CD4-positive, alpha-beta T cell treated with Interleukin-6 for 4 hours (primary cell): ENCODE measurements around the gene ARL13A.
"Not testable (repeated sequence)": the region's sequence is repeated elsewhere in the genome, so short reads cannot be mapped to it uniquely, and the experiment has no call there.

ENCODE experiments used
- DNase-seq: peaks from one replicate; pipeline ENCODE4 v3.0.0-alpha.2; 2020; ENCODE audit warnings: mixed read lengths

ARL13A gene

DNA sequence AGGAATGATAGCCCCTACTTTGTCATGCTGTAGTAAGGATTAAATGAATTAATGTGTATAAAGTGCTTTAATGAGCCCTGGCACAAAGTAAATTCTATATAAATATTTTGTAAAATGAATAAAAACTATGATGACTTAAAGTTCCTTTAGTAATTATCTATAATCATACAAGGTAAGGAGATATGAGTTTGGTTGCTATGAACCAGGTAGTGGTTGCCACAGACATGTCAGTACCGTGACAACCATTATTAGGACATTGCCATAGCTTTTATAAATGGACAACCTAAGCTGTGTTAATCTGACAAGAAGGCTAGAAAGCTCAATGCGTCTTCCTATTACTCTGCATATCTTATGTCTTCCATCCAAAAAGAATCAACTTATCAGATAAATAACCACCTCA lies at the start of gene ARL13A:
TSS of gene ARL13A (plus strand) at position 301 of the 400 bp plus-strand sequence. CDS start 3,982 bp downstream, outside the sequence.
- DNase-seq, result no peak

DNA sequence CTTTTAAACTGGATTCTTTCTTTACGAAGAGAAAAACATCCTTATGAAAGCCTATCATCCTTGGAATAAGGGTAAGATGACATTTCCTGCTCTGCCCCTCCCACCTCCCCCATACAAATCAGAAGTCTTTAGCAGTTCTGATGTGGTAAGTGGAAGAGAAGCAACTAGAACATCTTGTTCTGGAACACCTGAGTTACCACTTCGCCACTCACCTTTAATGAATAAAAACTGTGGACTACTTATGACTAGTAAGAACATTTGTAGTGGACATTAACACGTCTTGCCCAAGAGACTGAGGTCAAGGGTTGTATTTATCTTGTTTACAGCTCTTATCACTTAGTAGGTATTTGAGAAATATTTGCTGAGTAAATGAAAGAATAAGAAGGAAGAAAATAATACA lies 45.1 kb upstream of the ARL13A start:
- DNase-seq, result peak; percentile 3

DNA sequence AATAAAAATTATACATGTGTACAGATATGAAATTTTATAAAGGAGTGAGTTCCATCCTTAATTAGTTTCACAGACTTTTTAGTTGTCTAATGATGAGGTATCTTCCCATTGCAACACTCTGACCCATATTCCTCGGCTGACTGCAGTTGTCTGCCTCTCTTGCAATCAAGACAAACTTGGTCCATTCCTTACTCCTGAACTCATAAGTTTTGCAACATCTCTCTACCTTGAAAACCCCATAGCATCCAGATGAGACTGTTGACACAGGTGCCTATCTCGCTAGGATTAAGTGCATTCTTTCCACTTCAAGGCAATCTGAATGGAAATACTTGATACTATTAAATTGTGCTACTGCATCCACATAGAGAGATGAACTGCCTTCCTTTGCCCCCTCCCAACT lies 43.1 kb upstream of the ARL13A start:
- DNase-seq, result no peak

GRCh38 chrX:100928660-100929613 lies 40.6 kb upstream of the ARL13A start, which contains the start of gene XKRX:
XKRX (minus strand) TSS chrX:100928917; CDS start chrX:100928304, 613 bp downstream.
- DNase-seq, result peak; percentile 57

DNA sequence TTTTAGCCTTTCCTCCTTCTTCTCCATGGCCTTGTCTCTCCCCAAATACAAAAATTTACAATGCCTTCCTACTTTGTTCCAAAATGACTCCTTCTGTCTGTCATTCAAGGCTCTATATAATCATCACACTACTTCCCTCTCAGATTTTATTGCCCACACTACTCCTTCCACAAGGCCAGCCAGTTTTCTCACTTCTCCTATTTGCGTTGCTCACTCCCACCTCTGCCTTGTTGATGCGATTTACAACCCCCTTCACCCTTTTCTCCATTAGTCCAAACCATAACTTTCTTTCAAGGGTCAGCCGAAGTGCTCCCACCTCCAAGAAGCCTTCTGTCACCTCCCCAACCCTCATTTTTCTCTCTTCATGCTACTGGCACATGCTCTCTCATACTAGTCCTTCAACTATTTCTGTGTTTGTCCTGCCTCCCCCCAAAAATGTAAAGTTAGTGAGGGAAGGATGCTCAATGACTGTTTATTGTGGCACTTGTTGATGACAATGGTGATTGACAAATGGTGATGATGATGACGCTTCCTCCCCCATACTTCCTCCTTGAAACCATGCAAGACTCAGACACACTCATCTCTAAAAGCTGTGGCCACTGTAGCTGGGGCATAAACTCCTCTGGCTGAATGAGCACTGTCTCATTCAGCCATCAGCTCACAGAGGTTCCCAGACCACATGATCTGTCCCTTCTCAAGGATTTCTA lies 38.1 kb upstream of the ARL13A start:
- DNase-seq, result no peak

GRCh38 chrX:100931925-100932285 lies 37.6 kb upstream of the ARL13A start:
- no peak for DNase-seq

GRCh38 chrX:100935767-100936166 lies 33.7 kb upstream of the ARL13A start:
- no peak for DNase-seq

DNA sequence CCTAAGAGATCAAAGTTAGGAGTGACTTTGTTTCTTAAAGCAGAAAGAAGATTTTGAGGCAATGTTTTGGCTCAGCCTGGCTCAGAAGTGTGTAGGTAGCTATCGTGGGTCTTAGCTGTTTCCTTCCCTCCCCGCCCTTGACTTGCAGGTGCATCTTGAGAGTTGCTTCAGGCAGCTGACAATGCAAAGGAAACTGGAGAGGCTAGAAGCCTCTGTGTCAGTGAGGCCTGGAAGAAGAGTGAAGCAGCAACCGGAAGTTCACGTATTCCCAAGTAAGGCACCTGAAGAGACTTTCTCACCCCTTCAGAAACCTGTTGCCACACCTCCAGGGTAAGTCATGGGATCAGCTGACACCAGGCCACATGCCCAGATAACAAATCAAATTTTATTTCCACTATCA lies 30.2 kb upstream of the ARL13A start:
- DNase-seq, result peak; percentile 29

DNA sequence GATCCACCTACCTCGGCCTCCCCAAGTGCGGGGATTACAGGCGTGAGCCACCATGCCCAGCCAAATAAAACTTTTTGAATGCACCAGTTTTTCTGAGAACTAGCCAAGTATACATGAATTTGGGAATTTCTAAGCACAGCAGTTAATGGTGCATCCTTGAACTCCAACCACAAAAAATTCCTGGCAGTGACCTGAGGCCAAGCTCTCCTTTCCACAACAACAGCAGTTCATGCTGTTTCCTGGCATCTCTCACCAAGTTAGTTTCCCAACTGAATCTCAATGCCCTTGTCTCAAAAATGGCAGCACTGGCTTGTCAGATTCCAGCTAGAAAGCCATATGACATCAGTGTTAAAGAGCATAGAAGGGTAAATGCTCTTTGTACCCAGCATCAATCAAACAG lies 24.9 kb upstream of the ARL13A start:
- no peak for DNase-seq

DNA sequence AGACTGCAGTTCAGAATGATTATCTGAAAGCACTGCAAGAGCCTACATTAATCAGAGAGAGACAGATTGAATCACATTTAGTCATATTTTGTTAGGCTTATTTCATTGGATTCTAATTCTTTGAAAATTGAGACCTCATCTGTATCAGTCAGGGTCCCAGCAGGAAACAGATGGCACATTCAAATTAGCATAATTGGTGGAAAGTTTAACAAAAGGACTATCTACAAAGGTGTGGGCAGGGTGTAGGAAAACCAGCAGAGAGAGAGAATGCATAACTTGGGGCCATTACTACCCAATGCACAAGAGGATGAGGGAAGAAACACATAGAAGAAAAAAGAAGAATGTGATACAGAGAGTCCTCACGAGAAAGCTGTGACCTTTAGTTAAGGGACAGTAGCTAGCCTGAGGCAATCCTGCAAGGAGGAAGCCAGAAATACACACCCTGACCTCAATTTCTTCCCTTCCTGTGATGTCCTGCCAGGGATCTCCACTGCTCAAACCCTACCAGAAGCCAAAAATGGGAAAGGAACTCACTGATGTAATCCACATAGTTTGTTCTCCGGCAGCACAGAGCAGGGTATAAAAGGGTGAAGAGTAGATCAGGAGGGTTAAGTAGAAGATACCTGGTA lies 23.1 kb upstream of the ARL13A start:
- DNase-seq, result no peak

DNA sequence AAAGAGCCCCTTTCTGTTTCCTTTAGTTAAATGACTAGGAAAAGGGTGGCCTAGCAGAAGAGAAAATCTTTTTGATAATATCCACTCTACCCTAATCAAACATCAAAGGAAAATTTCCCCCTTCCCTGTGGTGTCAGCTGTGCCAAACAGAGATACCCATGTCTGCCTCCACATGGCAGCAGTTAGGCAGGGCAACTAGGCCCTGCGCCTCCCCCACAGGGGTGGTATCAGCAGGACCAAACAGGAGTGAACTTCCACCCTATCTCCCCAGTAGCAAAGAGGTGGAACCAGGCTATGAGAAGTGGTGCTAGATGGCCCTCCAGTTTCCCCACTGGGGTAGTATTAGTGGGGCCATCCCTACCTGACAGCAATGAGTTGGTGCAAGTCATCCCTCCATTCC lies 21.0 kb upstream of the ARL13A start:
- no peak for DNase-seq

DNA sequence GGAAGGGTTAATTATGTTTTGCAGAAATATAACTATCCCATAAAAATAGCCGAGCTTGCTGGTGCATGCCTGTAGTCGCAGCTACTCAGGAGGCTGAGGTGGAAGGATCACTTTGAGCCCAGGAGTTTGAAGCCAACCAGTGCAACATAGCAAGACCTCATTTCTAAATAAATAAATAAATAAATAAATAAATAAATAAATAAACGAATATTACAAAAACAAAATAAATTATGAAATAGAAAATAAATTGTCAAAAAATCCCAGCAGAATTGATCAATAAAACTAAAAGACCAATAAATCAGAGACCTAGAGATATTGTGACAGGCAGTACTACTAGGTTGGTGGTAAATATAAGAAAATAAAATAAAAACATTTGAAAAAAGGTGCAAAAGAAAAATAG lies 6.7 kb upstream of the ARL13A start:
- DNase-seq, result no peak

DNA sequence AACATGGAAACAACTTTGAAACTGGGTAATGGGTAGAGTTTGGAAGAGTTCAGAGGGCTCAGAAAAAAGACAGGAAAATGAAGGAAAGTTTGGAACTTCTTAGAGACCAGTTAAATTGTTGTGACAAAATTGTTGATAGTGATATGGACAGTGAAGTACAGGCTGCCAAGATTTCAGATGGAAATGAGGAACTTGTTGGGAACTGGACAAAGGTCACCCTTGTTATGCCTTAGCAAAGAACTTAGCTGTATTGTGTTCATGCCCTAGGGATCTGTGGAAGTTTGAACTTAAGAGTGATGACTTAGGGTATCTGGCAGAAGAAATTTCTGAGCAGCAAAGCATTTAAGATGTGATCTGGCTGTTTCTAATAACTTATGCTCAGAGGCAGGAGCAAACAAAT lies 5.1 kb upstream of the ARL13A start:
- DNase-seq, result no peak

- no peak for DNase-seq
Measured at GRCh38 chrX:100969936-100970335, 428 bp downstream of the ARL13A start.

DNA sequence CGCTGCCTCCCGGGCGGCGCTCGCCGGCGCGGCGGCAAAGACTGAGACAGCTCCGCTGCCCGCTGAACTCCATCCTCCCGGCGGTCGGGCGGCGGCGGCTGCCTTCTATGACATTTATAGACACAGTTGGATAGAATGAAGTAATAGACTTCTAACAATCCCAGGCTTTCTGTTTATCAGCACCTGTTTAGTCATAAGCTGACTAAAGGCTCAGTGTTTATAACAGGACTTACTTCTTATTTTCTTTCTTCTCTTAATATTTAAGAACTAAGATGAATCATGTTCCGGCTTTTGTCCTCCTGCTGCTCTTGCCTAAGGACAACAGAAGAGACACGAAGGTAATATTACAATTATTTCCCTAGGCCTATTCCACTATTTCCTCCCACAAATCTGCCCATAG lies 3.9 kb downstream of the ARL13A start:
- no peak for DNase-seq

DNA sequence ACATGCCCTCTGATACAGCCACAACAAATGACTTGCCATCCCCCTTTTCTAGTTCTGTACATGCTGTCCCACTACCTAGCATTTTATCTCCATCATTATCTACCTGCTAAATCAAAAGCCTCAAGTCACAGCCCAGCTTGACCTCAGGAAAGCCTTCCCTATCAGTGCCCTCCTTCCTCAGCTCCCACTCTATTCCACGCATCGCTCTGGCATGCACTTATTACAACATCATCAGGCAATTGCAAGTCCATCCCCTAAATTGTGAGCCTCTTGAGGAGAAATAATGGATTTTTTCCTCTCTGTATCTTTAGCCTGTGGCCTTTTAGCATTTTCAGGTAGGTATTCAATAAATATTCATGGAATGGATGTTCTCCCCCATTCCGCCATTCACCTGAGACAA lies 5.7 kb downstream of the ARL13A start:
- no peak for DNase-seq

- no peak for DNase-seq
Measured at GRCh38 chrX:100976211-100976610, 6.7 kb downstream of the ARL13A start.

- DNase-seq, result no peak
Measured at GRCh38 chrX:100979881-100980607, 10.5 kb downstream of the ARL13A start.

DNA sequence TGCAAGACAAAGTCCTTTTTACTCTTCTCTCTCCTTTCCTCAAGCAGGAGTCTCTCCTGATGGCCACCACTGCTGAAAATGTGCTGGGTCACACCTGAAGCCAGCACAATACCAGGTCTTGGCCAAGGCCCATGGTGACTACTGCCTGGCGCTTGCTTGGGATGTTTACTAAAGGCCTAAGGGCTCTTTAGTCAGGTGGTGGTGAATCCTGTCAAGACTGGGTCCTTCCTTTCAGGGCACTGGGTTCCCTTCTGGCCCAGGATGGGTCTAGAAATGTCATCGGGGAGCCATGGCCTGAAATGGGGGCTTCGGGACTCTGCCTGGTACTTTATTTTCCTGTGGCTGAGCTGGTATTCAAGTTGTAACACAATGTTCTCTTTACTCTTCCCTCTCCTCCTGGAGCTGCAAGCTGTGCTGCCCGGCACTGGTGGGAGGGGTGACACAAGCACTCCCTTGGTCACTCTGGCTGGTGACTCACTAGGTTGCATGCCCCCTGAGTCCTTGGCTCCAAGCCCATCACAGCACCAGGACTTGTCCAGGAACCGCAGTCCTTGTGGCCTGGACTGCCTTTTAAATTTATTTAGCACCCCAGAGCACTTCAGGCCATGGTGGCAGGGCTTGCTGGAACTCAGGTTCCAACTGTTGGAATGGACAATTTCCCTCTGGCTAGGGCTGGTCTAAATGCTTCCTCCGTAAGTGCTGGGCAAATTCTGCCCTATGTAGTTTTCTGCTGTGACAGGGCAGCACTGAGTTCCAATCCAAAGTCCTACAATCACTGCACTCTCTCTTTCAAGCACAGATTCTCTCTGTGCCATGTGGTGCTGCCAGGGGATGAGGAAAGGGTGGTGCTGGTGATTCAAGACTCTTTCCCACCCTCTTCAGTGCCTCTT lies 11.3 kb downstream of the ARL13A start:
- DNase-seq, result no peak

DNA sequence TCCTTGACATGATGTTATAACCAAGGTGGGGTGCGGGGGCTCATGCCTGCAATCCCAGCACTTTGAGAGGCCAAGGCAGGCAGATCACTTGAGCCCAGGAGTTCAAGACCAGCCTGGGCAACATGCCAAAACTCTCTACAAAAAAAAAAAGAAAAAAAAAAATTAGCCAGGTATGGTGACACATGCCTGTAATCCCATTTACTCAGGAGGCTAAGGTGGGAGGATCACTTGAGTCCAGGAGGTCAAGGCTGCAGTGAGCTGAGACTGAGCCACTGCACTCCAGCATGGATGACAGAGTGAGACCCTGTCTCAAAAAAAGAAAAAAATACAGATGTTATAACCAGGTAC lies 12.0 kb downstream of the ARL13A start:
- DNase-seq, result not testable (repeated sequence)

- DNase-seq, result no peak
Measured at GRCh38 chrX:100984818-100985217, 15.3 kb downstream of the ARL13A start.

DNA sequence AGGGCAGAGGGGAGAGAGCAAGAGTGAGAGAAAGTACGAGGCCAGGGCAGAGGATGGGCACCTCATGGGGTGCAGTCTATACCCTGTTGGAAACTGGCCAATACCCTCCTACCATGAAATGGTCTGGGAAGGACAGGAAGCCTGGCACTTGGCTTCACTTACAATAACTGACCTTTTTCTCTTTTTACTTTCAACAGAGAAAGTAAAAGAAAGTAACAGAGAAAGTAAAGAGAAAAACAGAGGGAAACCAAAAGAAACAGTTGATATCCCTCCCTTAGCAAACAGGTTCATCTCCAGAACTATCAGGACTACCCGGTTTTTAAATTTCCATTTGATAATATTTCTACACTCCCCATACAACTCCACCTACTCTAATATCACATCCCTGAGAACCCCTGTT lies 20.6 kb downstream of the ARL13A start:
- no peak for DNase-seq
